HEK293T (cell line): ENCODE measurements around the gene ZNF512.

Experiments
- ARNT ChIP-seq: fragments of 450-650 bp; IDR thresholded peaks from 2 replicates; pipeline ENCODE4 v1.6.1; 2017; ENCODE audit warnings: mild to moderate bottlenecking
- BHLHE40 ChIP-seq: fragments of 450-650 bp; IDR thresholded peaks from 2 replicates; pipeline ENCODE4 v1.6.1; 2016; ENCODE audit warnings: mild to moderate bottlenecking, moderate library complexity, borderline replicate concordance
- CTBP1 ChIP-seq: fragments of 450-650 bp; IDR thresholded peaks from 2 replicates; pipeline ENCODE4 v1.6.1; 2016; ENCODE audit warnings: borderline replicate concordance
- ELF4 ChIP-seq: fragments of 450-650 bp; IDR thresholded peaks from 2 replicates; pipeline ENCODE4 v1.6.1; 2017; ENCODE audit warnings: antibody characterized with exemption
- FOXA1 ChIP-seq: fragments of 450-650 bp; IDR thresholded peaks from 2 replicates; pipeline ENCODE4 v1.6.1; 2016; ENCODE audit warnings: mild to moderate bottlenecking
- FOXK2 ChIP-seq: fragments of 450-650 bp; IDR thresholded peaks from 2 replicates; pipeline ENCODE4 v1.6.1; 2016; ENCODE audit warnings: mild to moderate bottlenecking
- FOXM1 ChIP-seq: fragments of 450-650 bp; IDR thresholded peaks from 2 replicates; pipeline ENCODE4 v1.6.1; 2017; ENCODE audit warnings: mild to moderate bottlenecking, borderline replicate concordance
- HDGF ChIP-seq: fragments of 450-650 bp; IDR thresholded peaks from 2 replicates; pipeline ENCODE4 v1.6.1; 2017; ENCODE audit warnings: antibody characterized with exemption, borderline replicate concordance
- NFRKB ChIP-seq: fragments of 450-650 bp; IDR thresholded peaks from 2 replicates; pipeline ENCODE4 v1.6.1; 2016; ENCODE audit warnings: mild to moderate bottlenecking, moderate library complexity
- SP1 ChIP-seq: fragments of 450-650 bp; IDR thresholded peaks from 2 replicates; pipeline ENCODE4 v1.6.1; 2017
- TARDBP ChIP-seq: fragments of 450-650 bp; IDR thresholded peaks from 2 replicates; pipeline ENCODE4 v1.6.1; 2016
- ZNF384 ChIP-seq: fragments of 450-650 bp; IDR thresholded peaks from 2 replicates; pipeline ENCODE4 v1.6.1; 2016

GRCh38 chr2:27661371-27661770, 78.5 kb downstream of the ZNF512 start:
- TF ChIP-seq ELF4 (no peak), FOXM1 (no peak), ARNT (no peak), NFRKB (no peak), FOXK2 (no peak), TARDBP (no peak), SP1 (no peak), FOXA1 (no peak), BHLHE40 (no peak), HDGF (no peak), ZNF384 (no peak), CTBP1 (no peak)
